Stimulated activated CD4-positive, alpha-beta T cell treated with anti-CD3 and anti-CD28 coated beads, Interleukin-4, amount 100 ng/mL, for 48 hours (primary cell): ENCODE measurements around the gene CHPF.

Source experiments
- DNase-seq, 2 donors: peaks; one replicate each; pipeline ENCODE4 v3.0.0-alpha.2; 2020; ENCODE audit warnings: low read depth in 2 of 2

CHPF gene

GRCh38 chr2:219498280-219499057 is 45.1 kb downstream of the CHPF start, which contains the start of gene GMPPA:
TSS of gene GMPPA (plus strand) at chr2:219498891. CDS start at chr2:219499976, 1,085 bp downstream.
- DNase-seq: peak; percentile 85 to 93

- no peak for DNase-seq
These were observed 45.9 kb downstream of the CHPF start for GRCh38 chr2:219497495-219498279.

GRCh38 chr2:219496825-219497494 is 46.6 kb downstream of the CHPF start:
- DNase-seq: no peak

GRCh38 chr2:219496247-219496824 is 47.3 kb downstream of the CHPF start:
- no peak for DNase-seq

GRCh38 chr2:219495531-219496122 is 48.0 kb downstream of the CHPF start:
- DNase-seq: peak; percentile 38 to 47

- DNase-seq: no peak
These were observed 48.6 kb downstream of the CHPF start for GRCh38 chr2:219494952-219495530.

GRCh38 chr2:219493086-219493485 is 50.5 kb downstream of the CHPF start:
- no peak for DNase-seq

- DNase-seq: no peak
These were observed 51.0 kb downstream of the CHPF start for GRCh38 chr2:219492575-219492974.

- no peak for DNase-seq
These were observed 52.2 kb downstream of the CHPF start for GRCh38 chr2:219491278-219491963.

GRCh38 chr2:219490600-219491130 is 52.9 kb downstream of the CHPF start:
- no peak for DNase-seq

GRCh38 chr2:219490186-219490585 is 53.4 kb downstream of the CHPF start:
- DNase-seq: no peak

- DNase-seq: no peak
These were observed 54.3 kb downstream of the CHPF start for GRCh38 chr2:219489315-219489714.
